Astrocyte of the cerebellum (primary cell): ENCODE measurements around the gene LCA5.

Experiments used
- DNase-seq: peaks from one replicate; pipeline ENCODE4 v3.0.0-alpha.2; 2011; ENCODE audit warnings: low read depth
- H3K4me3 ChIP-seq: 2 replicates; pipeline ENCODE4 v1.5.1; 2011; ENCODE audit warnings: mild to moderate bottlenecking, low read depth, low read length, moderate library complexity
- in situ Hi-C: cut with HindIII; loops from 2 replicates; pipeline ENCODE4 v1.10.0; 2017; ENCODE audit warnings: low sequenced_read_pairs
- TF ChIP-seq, protein P1 (sequence below): IDR thresholded peaks from 2 replicates; pipeline ENCODE4 v1.5.1; 2012; ENCODE audit warnings: low read length, low read depth, moderate library complexity, mild to moderate bottlenecking; ENCODE audit errors: missing control alignments

Gene LCA5

DNA sequence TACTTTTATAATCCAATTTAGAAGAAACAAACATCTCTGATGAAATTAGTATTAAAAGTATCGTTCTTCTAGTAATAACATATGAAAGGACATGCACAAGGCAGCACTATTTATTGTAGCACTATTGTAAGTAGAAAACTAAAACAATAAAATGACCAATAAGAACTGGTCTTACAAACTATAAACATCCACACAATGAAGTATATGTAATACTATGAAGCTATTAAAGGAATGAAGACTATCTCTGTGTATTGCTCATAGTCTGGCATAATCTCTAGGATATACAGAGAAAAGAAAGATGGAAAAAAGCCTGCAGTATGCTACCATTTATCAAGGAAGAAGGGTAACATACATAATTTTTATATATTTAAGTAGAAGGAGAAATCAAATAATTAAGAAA is 16.7 kb downstream of the LCA5 start:
- DNase-seq, result no peak
- in situ Hi-C loops, result no loop called here
- TF ChIP-seq, protein P1, sequence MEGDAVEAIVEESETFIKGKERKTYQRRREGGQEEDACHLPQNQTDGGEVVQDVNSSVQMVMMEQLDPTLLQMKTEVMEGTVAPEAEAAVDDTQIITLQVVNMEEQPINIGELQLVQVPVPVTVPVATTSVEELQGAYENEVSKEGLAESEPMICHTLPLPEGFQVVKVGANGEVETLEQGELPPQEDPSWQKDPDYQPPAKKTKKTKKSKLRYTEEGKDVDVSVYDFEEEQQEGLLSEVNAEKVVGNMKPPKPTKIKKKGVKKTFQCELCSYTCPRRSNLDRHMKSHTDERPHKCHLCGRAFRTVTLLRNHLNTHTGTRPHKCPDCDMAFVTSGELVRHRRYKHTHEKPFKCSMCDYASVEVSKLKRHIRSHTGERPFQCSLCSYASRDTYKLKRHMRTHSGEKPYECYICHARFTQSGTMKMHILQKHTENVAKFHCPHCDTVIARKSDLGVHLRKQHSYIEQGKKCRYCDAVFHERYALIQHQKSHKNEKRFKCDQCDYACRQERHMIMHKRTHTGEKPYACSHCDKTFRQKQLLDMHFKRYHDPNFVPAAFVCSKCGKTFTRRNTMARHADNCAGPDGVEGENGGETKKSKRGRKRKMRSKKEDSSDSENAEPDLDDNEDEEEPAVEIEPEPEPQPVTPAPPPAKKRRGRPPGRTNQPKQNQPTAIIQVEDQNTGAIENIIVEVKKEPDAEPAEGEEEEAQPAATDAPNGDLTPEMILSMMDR, result no peak
- no peak overlapping the region for H3K4me3 ChIP-seq

DNA sequence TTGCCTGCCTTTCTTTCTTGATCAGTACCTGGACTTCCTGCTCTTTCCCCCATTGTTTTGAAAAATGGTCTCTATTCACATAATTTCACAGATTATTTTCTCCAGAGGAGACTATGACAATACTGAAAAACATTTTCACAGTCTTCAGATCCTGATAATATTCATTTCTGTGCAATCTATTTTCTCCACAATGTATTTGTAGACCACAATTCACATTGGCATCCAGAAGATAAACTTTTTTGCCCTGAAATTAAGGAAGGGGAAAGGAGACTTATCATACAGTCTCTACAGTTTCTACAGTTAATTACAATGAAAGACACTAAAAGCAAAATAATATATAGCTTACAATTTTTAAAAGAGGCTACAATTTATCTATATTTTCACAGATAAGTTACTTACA is 18.4 kb downstream of the LCA5 start:
- TF ChIP-seq, protein P1, result no peak
- no peak overlapping the region for H3K4me3 ChIP-seq
- in situ Hi-C loops, result no loop called here
- DNase-seq, result no peak

- no peak for DNase-seq
- no peak overlapping the region for H3K4me3 ChIP-seq
- TF ChIP-seq, protein P1, result no peak
- in situ Hi-C loops, result no loop called here
Measured at GRCh38 chr6:79515436-79515835, 21.8 kb downstream of the LCA5 start.

- DNase-seq, result no peak
- in situ Hi-C loops, result no loop called here
- no peak overlapping the region for H3K4me3 ChIP-seq
- TF ChIP-seq, protein P1, result no peak
Measured at GRCh38 chr6:79513111-79513510, 24.1 kb downstream of the LCA5 start.

GRCh38 chr6:79512014-79512413 is 25.2 kb downstream of the LCA5 start:
- H3K4me3 ChIP-seq, result no peak overlapping the region
- DNase-seq, result no peak
- in situ Hi-C loops, result no loop called here
- TF ChIP-seq, protein P1, result no peak

GRCh38 chr6:79510707-79511106 is 26.5 kb downstream of the LCA5 start:
- TF ChIP-seq, protein P1, result no peak
- no peak for DNase-seq
- in situ Hi-C loops, result no loop called here
- H3K4me3 ChIP-seq, result no peak overlapping the region

- H3K4me3 ChIP-seq, result no peak overlapping the region
- TF ChIP-seq, protein P1, result no peak
- in situ Hi-C loops, result no loop called here
- DNase-seq, result no peak
Measured at GRCh38 chr6:79506251-79506650, 31.0 kb downstream of the LCA5 start.
